HFF-Myc (cell line): ENCODE measurements around the gene HABP4.

Source experiments
- DNase-seq: peaks from one replicate; pipeline ENCODE4 v3.0.0-alpha.2; 2011; ENCODE audit warnings: low read depth; ENCODE audit errors: extremely low read depth
- H3K4me3 ChIP-seq: replicated peaks from 2 replicates; pipeline ENCODE4 v1.5.1; 2011; ENCODE audit warnings: low read depth, mild to moderate bottlenecking, control low read depth, low read length
- TF ChIP-seq, protein P1 (sequence below): IDR thresholded peaks from 2 replicates; pipeline ENCODE4 v1.5.1; 2012; ENCODE audit warnings: mild to moderate bottlenecking, low read depth, low read length, control low read depth; ENCODE audit errors: missing control alignments

Gene HABP4

GRCh38 chr9:96495341-96495740, 45.4 kb downstream of the HABP4 start:
- no peak for DNase-seq
- TF ChIP-seq, protein P1, sequence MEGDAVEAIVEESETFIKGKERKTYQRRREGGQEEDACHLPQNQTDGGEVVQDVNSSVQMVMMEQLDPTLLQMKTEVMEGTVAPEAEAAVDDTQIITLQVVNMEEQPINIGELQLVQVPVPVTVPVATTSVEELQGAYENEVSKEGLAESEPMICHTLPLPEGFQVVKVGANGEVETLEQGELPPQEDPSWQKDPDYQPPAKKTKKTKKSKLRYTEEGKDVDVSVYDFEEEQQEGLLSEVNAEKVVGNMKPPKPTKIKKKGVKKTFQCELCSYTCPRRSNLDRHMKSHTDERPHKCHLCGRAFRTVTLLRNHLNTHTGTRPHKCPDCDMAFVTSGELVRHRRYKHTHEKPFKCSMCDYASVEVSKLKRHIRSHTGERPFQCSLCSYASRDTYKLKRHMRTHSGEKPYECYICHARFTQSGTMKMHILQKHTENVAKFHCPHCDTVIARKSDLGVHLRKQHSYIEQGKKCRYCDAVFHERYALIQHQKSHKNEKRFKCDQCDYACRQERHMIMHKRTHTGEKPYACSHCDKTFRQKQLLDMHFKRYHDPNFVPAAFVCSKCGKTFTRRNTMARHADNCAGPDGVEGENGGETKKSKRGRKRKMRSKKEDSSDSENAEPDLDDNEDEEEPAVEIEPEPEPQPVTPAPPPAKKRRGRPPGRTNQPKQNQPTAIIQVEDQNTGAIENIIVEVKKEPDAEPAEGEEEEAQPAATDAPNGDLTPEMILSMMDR: no peak
- H3K4me3 ChIP-seq: no peak overlapping the region

- H3K4me3 ChIP-seq: no peak overlapping the region
- TF ChIP-seq, protein P1: no peak
- DNase-seq: no peak
These were observed 46.6 kb downstream of the HABP4 start for GRCh38 chr9:96496368-96497116.

DNA sequence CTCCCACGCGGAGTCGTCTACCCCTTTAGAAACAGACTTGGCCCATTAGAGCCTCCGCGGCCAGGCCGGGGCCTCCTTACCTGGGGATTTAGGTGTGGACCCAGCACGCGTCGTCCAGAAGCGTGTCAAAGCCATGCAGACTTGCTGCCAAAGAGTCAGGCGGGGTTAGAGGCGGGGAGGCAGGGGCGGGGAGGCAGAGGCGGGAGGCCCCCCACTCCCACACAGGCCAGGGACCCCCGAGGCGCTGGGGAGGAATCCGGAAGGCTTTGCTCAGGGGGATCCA, 47.1 kb downstream of the HABP4 start:
- TF ChIP-seq, protein P1: no peak

GRCh38 chr9:96498796-96499195, 48.8 kb downstream of the HABP4 start:
- TF ChIP-seq, protein P1: no peak
- no peak overlapping the region for H3K4me3 ChIP-seq
- DNase-seq: no peak

More for the DNA sequence above, 47.1 kb downstream of the HABP4 start:
- H3K4me3 ChIP-seq: no peak overlapping the region
- DNase-seq: no peak

DNA sequence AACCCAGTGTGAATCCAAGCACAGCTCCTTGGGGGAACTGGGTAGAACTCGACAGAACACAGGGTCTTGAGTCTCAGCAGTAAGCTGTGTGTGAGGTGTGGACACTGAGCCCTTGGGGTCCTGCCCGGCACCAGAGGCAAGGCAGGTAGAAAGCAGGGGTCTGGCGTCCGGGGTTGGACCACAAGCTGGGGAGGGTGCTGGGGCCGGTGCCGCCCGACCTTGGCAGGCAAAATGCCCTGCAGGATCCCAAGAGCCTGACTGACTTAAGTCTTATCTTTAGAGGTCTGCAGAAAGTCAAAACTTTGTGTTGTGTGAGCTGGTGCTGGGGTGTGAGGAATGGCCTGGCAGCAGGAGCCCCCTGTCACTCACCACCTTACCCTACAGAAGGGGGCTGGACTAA, 49.3 kb downstream of the HABP4 start:
- no peak for DNase-seq
- no peak overlapping the region for H3K4me3 ChIP-seq
- TF ChIP-seq, protein P1: no peak

GRCh38 chr9:96500696-96501632, 51.0 kb downstream of the HABP4 start:
- H3K4me3 ChIP-seq: no peak overlapping the region
- no peak for DNase-seq
- TF ChIP-seq, protein P1: no peak
